SK-N-SH treated with all-trans-retinoic acid at 6 μM for 48 hours (cell line): ENCODE results near the gene ZNF217.
"Not testable (repeated sequence)": the region's sequence is repeated elsewhere in the genome, so short reads cannot be mapped to it uniquely, and the experiment has no call there.

ENCODE experiments used
- ATAC-seq: fragments of 200-7000 bp; cut with Tn5 transposase; 3 replicates; pipeline ENCODE4 v1.9.1; 2020; ENCODE audit warnings: mild to moderate bottlenecking, moderate library complexity
- BACH2 ChIP-seq: fragments of 250-450 bp; sonication (Bioruptor Pico); IDR thresholded peaks from 2 replicates; pipeline ENCODE4 v1.9.0; 2021; ENCODE audit warnings: mild to moderate bottlenecking, borderline replicate concordance
- CSDC2 ChIP-seq: fragments of 250-450 bp; sonication (Bioruptor Pico); IDR thresholded peaks from 2 replicates; pipeline ENCODE4 v1.5.0; 2020; ENCODE audit warnings: mild to moderate bottlenecking, moderate library complexity
- ESRRG ChIP-seq: fragments of 250-450 bp; sonication (Bioruptor Pico); IDR thresholded peaks from 2 replicates; pipeline ENCODE4 v1.6.1; 2021; ENCODE audit warnings: mild to moderate bottlenecking
- GLIS3 ChIP-seq: fragments of 250-450 bp; sonication (Bioruptor Pico); IDR thresholded peaks from 2 replicates; pipeline ENCODE4 v1.5.0; 2020; ENCODE audit warnings: mild to moderate bottlenecking, moderate library complexity
- ISL1 ChIP-seq: fragments of 250-450 bp; sonication (Bioruptor Pico); IDR thresholded peaks from 2 replicates; pipeline ENCODE4 v2.1.2; 2022; ENCODE audit warnings: mild to moderate bottlenecking, moderate library complexity
- OSR1 ChIP-seq: fragments of 250-450 bp; sonication (Bioruptor Pico); IDR thresholded peaks from 2 replicates; pipeline ENCODE4 v1.8.0; 2022; ENCODE audit warnings: moderate library complexity, mild to moderate bottlenecking, inconsistent platforms
- PPARA ChIP-seq: fragments of 250-450 bp; sonication (Bioruptor Pico); IDR thresholded peaks from 2 replicates; pipeline ENCODE4 v1.5.0; 2020; ENCODE audit warnings: mild to moderate bottlenecking, borderline replicate concordance
- RARB ChIP-seq: fragments of 250-450 bp; sonication (Bioruptor Pico); IDR thresholded peaks from 2 replicates; pipeline ENCODE4 v1.8.0; 2021; ENCODE audit warnings: mild to moderate bottlenecking, moderate library complexity
- SNAI2 ChIP-seq: fragments of 250-450 bp; sonication (Bioruptor Pico); IDR thresholded peaks from 2 replicates; pipeline ENCODE4 v1.5.0; 2020; ENCODE audit warnings: mild to moderate bottlenecking, moderate library complexity
- TCF4 ChIP-seq: fragments of 250-450 bp; sonication (Bioruptor Pico); IDR thresholded peaks from 2 replicates; pipeline ENCODE4 v1.8.0; 2021; ENCODE audit warnings: mild to moderate bottlenecking, moderate library complexity, borderline replicate concordance
- TOX ChIP-seq: fragments of 250-450 bp; sonication (Bioruptor Pico); IDR thresholded peaks from 2 replicates; pipeline ENCODE4 v1.8.0; 2021; ENCODE audit warnings: mild to moderate bottlenecking, moderate library complexity, borderline replicate concordance
- ZC3H10 ChIP-seq: fragments of 250-450 bp; sonication (Bioruptor Pico); IDR thresholded peaks from 2 replicates; pipeline ENCODE4 v1.5.1; 2021; ENCODE audit warnings: mild to moderate bottlenecking, moderate library complexity
- ZFP3 ChIP-seq: fragments of 250-450 bp; sonication (Bioruptor Pico); IDR thresholded peaks from 2 replicates; pipeline ENCODE4 v1.5.0; 2020; ENCODE audit warnings: mild to moderate bottlenecking, moderate library complexity
- ZFP30 ChIP-seq: fragments of 450-650 bp; formaldehyde crosslinking; IDR thresholded peaks from 2 replicates; pipeline ENCODE4 v1.5.0; 2022; ENCODE audit warnings: mild to moderate bottlenecking, moderate library complexity
- ZNF565 ChIP-seq: fragments of 450-650 bp; formaldehyde crosslinking; conservative IDR thresholded peaks from 2 replicates; pipeline ENCODE4 v1.5.0; 2020; ENCODE audit warnings: low read depth, mild to moderate bottlenecking, moderate library complexity
- ZNF8 ChIP-seq: fragments of 450-650 bp; formaldehyde crosslinking; IDR thresholded peaks from 2 replicates; pipeline ENCODE4 v1.5.0; 2020; ENCODE audit warnings: mild to moderate bottlenecking, moderate library complexity
- TF ChIP-seq, protein P1 (sequence below): fragments of 250-450 bp; sonication (Bioruptor Pico); IDR thresholded peaks from 2 replicates; pipeline ENCODE4 v1.8.0; 2021; ENCODE audit warnings: low read depth, mild to moderate bottlenecking, moderate library complexity, borderline replicate concordance
- TF ChIP-seq, protein P2 (sequence below): fragments of 250-450 bp; sonication (Bioruptor Pico); IDR thresholded peaks from 2 replicates; pipeline ENCODE4 v1.5.1; 2021; ENCODE audit warnings: mild to moderate bottlenecking, moderate library complexity
- TF ChIP-seq, protein P3 (sequence below): fragments of 250-450 bp; sonication (Bioruptor Pico); IDR thresholded peaks from 2 replicates; pipeline ENCODE4 v1.5.0; 2020; ENCODE audit warnings: mild to moderate bottlenecking, moderate library complexity
- TF ChIP-seq, protein P4 (sequence below): fragments of 250-450 bp; sonication (Bioruptor Pico); IDR thresholded peaks from 2 replicates; pipeline ENCODE4 v1.8.0; 2020; ENCODE audit warnings: mild to moderate bottlenecking, moderate library complexity, borderline replicate concordance

Gene ZNF217

DNA sequence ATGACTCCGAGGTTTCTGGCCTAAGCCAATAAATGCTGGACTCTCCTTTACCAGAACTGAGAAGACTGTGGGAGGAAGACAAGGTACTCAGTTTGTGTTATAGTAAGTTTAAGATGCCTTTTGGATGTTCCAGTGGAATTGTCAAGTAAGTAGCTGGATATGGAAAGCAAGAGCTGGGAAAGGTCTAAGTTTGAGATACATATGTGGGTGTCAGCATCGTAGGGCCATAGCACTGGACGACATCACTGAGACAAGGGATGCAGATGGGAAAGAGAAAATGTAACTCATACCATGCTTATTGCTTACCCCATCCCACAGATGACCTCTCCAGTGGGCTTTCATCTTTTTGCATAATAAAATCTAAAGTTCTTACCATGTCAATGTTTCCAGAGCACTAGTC lies 45.5 kb upstream of the ZNF217 start:
- TF ChIP-seq BACH2 (no peak), ZNF565 (CRISPR knock-in tag) (no peak), RARB (CRISPR knock-in tag) (no peak), GLIS3 (CRISPR knock-in tag) (no peak), TOX (CRISPR knock-in tag) (no peak), ESRRG (CRISPR knock-in tag) (no peak), CSDC2 (CRISPR knock-in tag) (no peak), ZNF8 (CRISPR knock-in tag) (no peak), OSR1 (CRISPR knock-in tag) (no peak), ZFP30 (no peak), PPARA (CRISPR knock-in tag) (no peak), ZFP3 (CRISPR knock-in tag) (no peak)
- TF ChIP-seq, protein P1, sequence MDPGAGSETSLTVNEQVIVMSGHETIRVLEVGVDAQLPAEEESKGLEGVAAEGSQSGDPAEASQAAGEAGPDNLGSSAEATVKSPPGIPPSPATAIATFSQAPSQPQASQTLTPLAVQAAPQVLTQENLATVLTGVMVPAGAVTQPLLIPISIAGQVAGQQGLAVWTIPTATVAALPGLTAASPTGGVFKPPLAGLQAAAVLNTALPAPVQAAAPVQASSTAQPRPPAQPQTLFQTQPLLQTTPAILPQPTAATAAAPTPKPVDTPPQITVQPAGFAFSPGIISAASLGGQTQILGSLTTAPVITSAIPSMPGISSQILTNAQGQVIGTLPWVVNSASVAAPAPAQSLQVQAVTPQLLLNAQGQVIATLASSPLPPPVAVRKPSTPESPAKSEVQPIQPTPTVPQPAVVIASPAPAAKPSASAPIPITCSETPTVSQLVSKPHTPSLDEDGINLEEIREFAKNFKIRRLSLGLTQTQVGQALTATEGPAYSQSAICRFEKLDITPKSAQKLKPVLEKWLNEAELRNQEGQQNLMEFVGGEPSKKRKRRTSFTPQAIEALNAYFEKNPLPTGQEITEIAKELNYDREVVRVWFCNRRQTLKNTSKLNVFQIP (CRISPR knock-in tag) = no peak
- TF ChIP-seq, protein P2, sequence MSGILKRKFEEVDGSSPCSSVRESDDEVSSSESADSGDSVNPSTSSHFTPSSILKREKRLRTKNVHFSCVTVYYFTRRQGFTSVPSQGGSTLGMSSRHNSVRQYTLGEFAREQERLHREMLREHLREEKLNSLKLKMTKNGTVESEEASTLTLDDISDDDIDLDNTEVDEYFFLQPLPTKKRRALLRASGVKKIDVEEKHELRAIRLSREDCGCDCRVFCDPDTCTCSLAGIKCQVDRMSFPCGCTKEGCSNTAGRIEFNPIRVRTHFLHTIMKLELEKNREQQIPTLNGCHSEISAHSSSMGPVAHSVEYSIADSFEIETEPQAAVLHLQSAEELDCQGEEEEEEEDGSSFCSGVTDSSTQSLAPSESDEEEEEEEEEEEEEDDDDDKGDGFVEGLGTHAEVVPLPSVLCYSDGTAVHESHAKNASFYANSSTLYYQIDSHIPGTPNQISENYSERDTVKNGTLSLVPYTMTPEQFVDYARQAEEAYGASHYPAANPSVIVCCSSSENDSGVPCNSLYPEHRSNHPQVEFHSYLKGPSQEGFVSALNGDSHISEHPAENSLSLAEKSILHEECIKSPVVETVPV (CRISPR knock-in tag) = no peak
- TF ChIP-seq, protein P3, sequence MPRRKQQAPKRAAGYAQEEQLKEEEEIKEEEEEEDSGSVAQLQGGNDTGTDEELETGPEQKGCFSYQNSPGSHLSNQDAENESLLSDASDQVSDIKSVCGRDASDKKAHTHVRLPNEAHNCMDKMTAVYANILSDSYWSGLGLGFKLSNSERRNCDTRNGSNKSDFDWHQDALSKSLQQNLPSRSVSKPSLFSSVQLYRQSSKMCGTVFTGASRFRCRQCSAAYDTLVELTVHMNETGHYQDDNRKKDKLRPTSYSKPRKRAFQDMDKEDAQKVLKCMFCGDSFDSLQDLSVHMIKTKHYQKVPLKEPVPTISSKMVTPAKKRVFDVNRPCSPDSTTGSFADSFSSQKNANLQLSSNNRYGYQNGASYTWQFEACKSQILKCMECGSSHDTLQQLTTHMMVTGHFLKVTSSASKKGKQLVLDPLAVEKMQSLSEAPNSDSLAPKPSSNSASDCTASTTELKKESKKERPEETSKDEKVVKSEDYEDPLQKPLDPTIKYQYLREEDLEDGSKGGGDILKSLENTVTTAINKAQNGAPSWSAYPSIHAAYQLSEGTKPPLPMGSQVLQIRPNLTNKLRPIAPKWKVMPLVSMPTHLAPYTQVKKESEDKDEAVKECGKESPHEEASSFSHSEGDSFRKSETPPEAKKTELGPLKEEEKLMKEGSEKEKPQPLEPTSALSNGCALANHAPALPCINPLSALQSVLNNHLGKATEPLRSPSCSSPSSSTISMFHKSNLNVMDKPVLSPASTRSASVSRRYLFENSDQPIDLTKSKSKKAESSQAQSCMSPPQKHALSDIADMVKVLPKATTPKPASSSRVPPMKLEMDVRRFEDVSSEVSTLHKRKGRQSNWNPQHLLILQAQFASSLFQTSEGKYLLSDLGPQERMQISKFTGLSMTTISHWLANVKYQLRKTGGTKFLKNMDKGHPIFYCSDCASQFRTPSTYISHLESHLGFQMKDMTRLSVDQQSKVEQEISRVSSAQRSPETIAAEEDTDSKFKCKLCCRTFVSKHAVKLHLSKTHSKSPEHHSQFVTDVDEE (CRISPR knock-in tag) = no peak
- TF ChIP-seq, protein P4, sequence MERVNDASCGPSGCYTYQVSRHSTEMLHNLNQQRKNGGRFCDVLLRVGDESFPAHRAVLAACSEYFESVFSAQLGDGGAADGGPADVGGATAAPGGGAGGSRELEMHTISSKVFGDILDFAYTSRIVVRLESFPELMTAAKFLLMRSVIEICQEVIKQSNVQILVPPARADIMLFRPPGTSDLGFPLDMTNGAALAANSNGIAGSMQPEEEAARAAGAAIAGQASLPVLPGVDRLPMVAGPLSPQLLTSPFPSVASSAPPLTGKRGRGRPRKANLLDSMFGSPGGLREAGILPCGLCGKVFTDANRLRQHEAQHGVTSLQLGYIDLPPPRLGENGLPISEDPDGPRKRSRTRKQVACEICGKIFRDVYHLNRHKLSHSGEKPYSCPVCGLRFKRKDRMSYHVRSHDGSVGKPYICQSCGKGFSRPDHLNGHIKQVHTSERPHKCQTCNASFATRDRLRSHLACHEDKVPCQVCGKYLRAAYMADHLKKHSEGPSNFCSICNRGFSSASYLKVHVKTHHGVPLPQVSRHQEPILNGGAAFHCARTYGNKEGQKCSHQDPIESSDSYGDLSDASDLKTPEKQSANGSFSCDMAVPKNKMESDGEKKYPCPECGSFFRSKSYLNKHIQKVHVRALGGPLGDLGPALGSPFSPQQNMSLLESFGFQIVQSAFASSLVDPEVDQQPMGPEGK = no peak
- no peak for ATAC-seq

DNA sequence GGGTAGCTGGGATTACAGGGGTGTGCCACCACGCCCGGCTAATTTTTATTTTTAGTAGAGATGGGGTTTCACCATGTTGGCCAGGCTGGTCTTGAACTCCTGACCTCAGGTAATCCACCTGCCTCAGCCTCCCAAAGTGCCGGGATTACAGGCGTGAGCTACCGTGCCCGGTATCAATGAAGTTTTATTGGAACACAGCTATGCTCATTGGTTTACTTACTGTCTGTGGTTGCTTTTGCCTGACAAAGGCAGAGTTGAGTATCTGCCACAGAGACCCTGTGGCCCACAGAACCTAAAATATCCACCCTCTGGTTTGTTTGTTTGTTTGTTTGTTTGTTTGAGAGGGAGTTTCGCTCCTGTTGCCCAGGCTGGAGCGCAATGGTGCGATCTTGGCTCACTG lies 43.7 kb upstream of the ZNF217 start:
- ATAC-seq = not testable (repeated sequence)

DNA sequence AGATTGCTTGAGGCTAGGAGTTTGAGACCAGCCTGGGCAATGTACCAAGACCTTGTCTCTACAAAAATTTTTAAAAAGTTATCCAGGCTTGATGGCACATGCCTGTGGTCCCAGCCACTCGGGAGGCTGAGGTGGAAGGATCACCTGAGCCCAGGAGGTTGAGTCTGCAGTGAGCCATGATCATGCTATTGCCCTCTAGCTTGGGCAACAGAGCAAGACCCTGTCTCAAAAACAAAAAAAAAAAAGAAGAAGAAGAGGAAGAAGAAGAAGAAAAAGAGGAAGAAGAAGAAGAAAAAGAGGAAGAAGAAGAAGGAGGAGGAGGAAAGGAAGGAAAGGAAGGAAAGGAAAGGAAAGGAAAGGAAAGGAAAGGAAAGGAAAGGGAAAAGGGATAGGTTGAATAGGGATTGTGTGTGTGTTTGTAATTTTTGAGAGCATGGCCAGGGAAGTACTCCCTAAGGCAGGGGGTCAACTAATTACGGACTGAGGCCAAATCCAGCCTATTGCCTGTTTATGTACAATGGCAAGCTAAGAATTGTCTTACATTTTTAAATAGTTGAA lies 43.0 kb upstream of the ZNF217 start:
- no peak for ATAC-seq
- TF ChIP-seq TOX (CRISPR knock-in tag) (no peak), SNAI2 (CRISPR knock-in tag) (no peak), ZNF8 (CRISPR knock-in tag) (no peak), BACH2 (no peak), ZC3H10 (CRISPR knock-in tag) (no peak), TCF4 (CRISPR knock-in tag) (no peak), ISL1 (CRISPR knock-in tag) (no peak)
- TF ChIP-seq, protein P3 (CRISPR knock-in tag) = no peak
- TF ChIP-seq, protein P1 (CRISPR knock-in tag) = no peak
